Sigmoid colon (tissue), 7 donors: ENCODE results near the gene CCDC33. TPM values are rescaled to one million over a fixed set of nuclear protein-coding genes. Genes with fewer than 3 reads are reported as not detected.

Experiments
- DNase-seq: peaks from one replicate; pipeline ENCODE4 v3.0.0-alpha.2; 2019
- H3K27ac ChIP-seq, 4 donors: fragments of 200-600 bp; sonication (generic); one replicate each; pipeline ENCODE4 v1.5.1; 2016 to 2019; ENCODE audit warnings: mild to moderate bottlenecking in 1 of 4
- H3K27me3 ChIP-seq, 3 donors: fragments of 200-600 bp; sonication (generic); one replicate each; pipeline ENCODE4 v1.5.1; 2019; ENCODE audit warnings: mild to moderate bottlenecking in 1 of 3
- H3K36me3 ChIP-seq, 4 donors: fragments of 200-600 bp; sonication (generic); one replicate each; pipeline ENCODE4 v1.5.1; 2016 to 2019
- H3K4me1 ChIP-seq, 4 donors: fragments of 200-600 bp; sonication (generic); one replicate each; pipeline ENCODE4 v1.5.1; 2017 to 2019
- H3K4me3 ChIP-seq, 4 donors: fragments of 200-600 bp; sonication (generic); one replicate each; pipeline ENCODE4 v1.5.1; 2017 to 2019; ENCODE audit warnings: mild to moderate bottlenecking in 2 of 4, moderate library complexity in 1 of 4
- H3K9me3 ChIP-seq, 4 donors: fragments of 200-600 bp in 3 of 4; sonication (generic) in 3 of 4; one replicate each; pipeline versions ENCODE4 v1.5.1 to v1.6.1; 2013 to 2019
- CTCF ChIP-seq, 4 experiments: fragments of 450-650 bp in 3 of 4; fragments of 200-600 bp in 1 of 4; IDR thresholded peaks; one replicate each; pipeline ENCODE4 v1.5.1; 2016 to 2019; ENCODE audit warnings: antibody characterized with exemption in 4 of 4, mild to moderate bottlenecking in 3 of 4, moderate library complexity in 2 of 4
- EP300 ChIP-seq, 4 donors: sonication (generic); formaldehyde crosslinking; IDR thresholded peaks; one replicate each; pipeline ENCODE4 v1.6.1; 2017; ENCODE audit warnings: antibody characterized with exemption in 4 of 4
- POLR2A ChIP-seq, 2 donors: fragments of 450-650 bp; IDR thresholded peaks; one replicate each; pipeline ENCODE4 v1.6.1; 2016; ENCODE audit warnings: antibody characterized with exemption in 2 of 2, mild to moderate bottlenecking in 2 of 2, moderate library complexity in 2 of 2
- POLR2AphosphoS5 ChIP-seq, 4 donors: sonication (generic); formaldehyde crosslinking; IDR thresholded peaks; one replicate each; pipeline ENCODE4 v1.6.1; 2017; ENCODE audit warnings: antibody characterized with exemption in 4 of 4
- WGBS, 2 donors: extraction: QIAGEN DNeasy Blood & Tissue Kit; methylation state at CpG; one replicate each; pipeline ENCODE4 v1.1.7; 2013; 5-methylcytosine and 5-hydroxymethylcytosine counted together
- intact Hi-C: fragments of 100-400 bp; cut with DNase I; formaldehyde crosslinking; loops from one replicate; pipeline ENCODE4 v1.15.1; 2023
- polyA plus RNA-seq, 3 donors: library from polyadenylated mRNA; stranded (reverse); fragments of 200-250 nt; gene quantifications; one replicate each; pipeline ENCODE4 v1.2.3, GENCODE V29; 2013
- total RNA-seq, 4 donors: library from RNA; depleted of rRNA; stranded (reverse); fragments of >200 nt; gene quantifications; one replicate each; pipeline ENCODE4 v1.1.0, GENCODE V29; 2016
- donor health status: healthy with polysubstance abuse.
- donor health status: Bipolar disorder and iron deficiency.
- donor health status: healthy.

CCDC33 gene
- total and polyA plus RNA-seq, 7 donors, result 0.09 to 0.60 TPM; not detected in 5

- peaks cover 0 to 6% (median 0%) of the 10 kb centered on the region in 3 donors for H3K27me3 ChIP-seq
- no peak for DNase-seq
- WGBS, 2 donors, result 54 to 67% methylated on average over 26 of the region's 26 CpGs
- no peak within 1 kb of the TSS for H3K4me3 ChIP-seq
- H3K27ac ChIP-seq, result no peak within 1 kb of the TSS
- H3K36me3 ChIP-seq, result no peaks in the 10 kb centered on the region
- peaks cover 0 to 11% (median 2%) of the 10 kb centered on the region in 4 donors for H3K4me1 ChIP-seq
- H3K9me3 ChIP-seq, result no peaks in the 10 kb centered on the region
- no peak for TF ChIP-seq POLR2AphosphoS5 (IDR thresholded peaks at IDR 0.05)
- TF ChIP-seq POLR2A (IDR thresholded peaks at IDR 0.05), result no peak
- TF ChIP-seq EP300 (IDR thresholded peaks at IDR 0.05), result no peak
- no peak for TF ChIP-seq CTCF (IDR thresholded peaks at IDR 0.05)
- intact Hi-C loops, result no loop called here
Measured at GRCh38 chr15:74202452-74203401, 33.4 kb upstream of the CCDC33 start, which contains the start of gene STRA6. TSS of gene STRA6 (minus strand) at chr15:74202787. CDS start at chr15:74202267, 520 bp downstream.

GRCh38 chr15:74203914-74204431, 32.2 kb upstream of the CCDC33 start:
- intact Hi-C loops, result no loop called here
- Histone ChIP-seq H3K9me3 (no peaks in the 10 kb centered on the region), H3K4me3 (no peak overlapping the region), H3K36me3 (no peaks in the 10 kb centered on the region), H3K4me1 (peaks cover 0 to 11% (median 2%) of the 10 kb centered on the region in 4 donors), H3K27ac (no peak overlapping the region), H3K27me3 (peaks cover 0 to 6% (median 0%) of the 10 kb centered on the region in 3 donors)
- no peak for DNase-seq
- WGBS, 2 donors, result 72 to 78% methylated on average over 10 of the region's 10 CpGs
- TF ChIP-seq CTCF (IDR thresholded peaks at IDR 0.05) (no peak), POLR2AphosphoS5 (IDR thresholded peaks at IDR 0.05) (no peak), EP300 (IDR thresholded peaks at IDR 0.05) (no peak), POLR2A (IDR thresholded peaks at IDR 0.05) (no peak)

GRCh38 chr15:74205582-74205947, 30.6 kb upstream of the CCDC33 start:
- no peak for DNase-seq
- WGBS, 2 donors, result 82 to 87% methylated on average over 4 of the region's 4 CpGs
- Histone ChIP-seq H3K9me3 (no peaks in the 10 kb centered on the region), H3K36me3 (no peaks in the 10 kb centered on the region), H3K27ac (no peak overlapping the region), H3K4me3 (no peak overlapping the region), H3K27me3 (peaks cover 0 to 6% (median 0%) of the 10 kb centered on the region in 3 donors), H3K4me1 (peaks cover 0 to 8% (median 4%) of the 10 kb centered on the region in 4 donors)
- TF ChIP-seq POLR2A (IDR thresholded peaks at IDR 0.05), result no peak
- no peak for TF ChIP-seq CTCF (IDR thresholded peaks at IDR 0.05)
- no peak for TF ChIP-seq EP300 (IDR thresholded peaks at IDR 0.05)
- TF ChIP-seq POLR2AphosphoS5 (IDR thresholded peaks at IDR 0.05), result no peak
- intact Hi-C loops, result no loop called here

GRCh38 chr15:74206801-74207281, 29.3 kb upstream of the CCDC33 start:
- Histone ChIP-seq H3K4me3 (no peak overlapping the region), H3K27me3 (peaks cover 0 to 5% (median 0%) of the 10 kb centered on the region in 3 donors), H3K36me3 (no peaks in the 10 kb centered on the region), H3K4me1 (peaks cover 0 to 8% (median 0%) of the 10 kb centered on the region in 4 donors), H3K27ac (no peak overlapping the region), H3K9me3 (no peaks in the 10 kb centered on the region)
- WGBS, 2 donors, result 73 to 77% methylated on average over 6 of the region's 6 CpGs
- no peak for DNase-seq
- intact Hi-C loops, result no loop called here
- TF ChIP-seq POLR2AphosphoS5 (IDR thresholded peaks at IDR 0.05) (no peak), POLR2A (IDR thresholded peaks at IDR 0.05) (no peak), EP300 (IDR thresholded peaks at IDR 0.05) (no peak), CTCF (IDR thresholded peaks at IDR 0.05) (no peak)
